Frontal cortex (tissue), 4 donors: ENCODE results near the gene FAM156A. TPM values are rescaled to one million over a fixed set of nuclear protein-coding genes. Genes with fewer than 3 reads are reported as not detected.
"Not testable (repeated sequence)": the region's sequence is repeated elsewhere in the genome, so short reads cannot be mapped to it uniquely, and the experiment has no call there.

Experiments
- DNase-seq, 2 donors: peaks; one replicate each; pipeline ENCODE4 v3.0.0; 2012; ENCODE audit warnings: low spot score in 2 of 2
- FAIRE-seq: peaks from 2 replicates; lab custom pipeline; 2012; peaks lifted over from hg19 to GRCh38; lab: Jason Lieb, UNC
- total RNA-seq: library from RNA; depleted of rRNA; stranded (reverse); fragments of >200 nt; gene quantifications from one replicate; pipeline ENCODE4 v1.2.3, GENCODE V29; 2014
- donor health status: control.
- donor health status: control.
- donor health status: control.

Gene FAM156A, protein sequence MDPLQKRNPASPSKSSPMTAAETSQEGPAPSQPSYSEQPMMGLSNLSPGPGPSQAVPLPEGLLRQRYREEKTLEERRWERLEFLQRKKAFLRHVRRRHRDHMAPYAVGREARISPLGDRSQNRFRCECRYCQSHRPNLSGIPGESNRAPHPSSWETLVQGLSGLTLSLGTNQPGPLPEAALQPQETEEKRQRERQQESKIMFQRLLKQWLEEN
- total RNA-seq, result 6.5 TPM

GRCh38 chrX:52958113-52958959 is at the start of gene FAM156A:
Gene FAM156A (minus strand): TSS chrX:52958518. CDS start chrX:52948588, 9,930 bp downstream.
- FAIRE-seq, DNase-seq: not testable (repeated sequence)

DNA sequence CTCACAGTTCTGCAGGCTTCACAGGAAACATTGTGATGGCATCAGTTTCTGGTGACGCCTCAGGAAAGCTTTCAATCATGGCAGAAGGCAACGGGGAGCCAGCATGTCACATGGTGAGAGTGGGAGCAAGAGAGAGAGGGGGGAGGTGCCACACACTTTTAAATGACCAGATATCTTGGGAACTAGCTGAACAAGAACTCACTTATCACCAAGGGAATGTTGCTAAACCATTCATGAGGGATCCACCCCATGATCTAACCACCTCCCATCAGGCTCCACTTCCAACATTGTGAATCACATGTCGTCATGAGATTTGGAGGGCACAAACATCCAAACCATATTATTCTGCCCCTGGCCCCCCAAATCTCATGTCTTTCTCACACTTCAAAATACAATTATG is 47.0 kb upstream of the FAM156A start:
- DNase-seq, result no peak
- FAIRE-seq, result no peak

DNA sequence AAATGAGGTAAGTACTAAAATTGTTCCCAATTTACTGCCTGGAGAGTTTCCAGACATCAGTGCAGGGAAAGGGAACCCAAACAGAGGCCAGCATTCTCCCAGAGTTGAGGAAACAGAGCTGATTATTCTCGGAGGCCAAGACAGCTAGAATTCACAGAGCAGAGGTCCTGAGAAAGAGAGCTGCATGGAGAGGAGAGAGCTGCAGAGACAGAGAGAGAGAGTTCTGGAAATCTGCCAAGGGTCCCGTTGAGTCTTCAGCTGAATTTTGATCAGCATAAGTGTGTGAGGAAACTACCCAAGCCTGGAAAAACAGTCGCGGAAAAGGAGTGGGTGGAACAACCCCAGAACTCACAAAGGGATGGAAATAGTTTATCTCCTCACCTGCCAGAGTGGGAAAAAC is 46.5 kb upstream of the FAM156A start:
- FAIRE-seq (no peak), DNase-seq (no peak)

DNA sequence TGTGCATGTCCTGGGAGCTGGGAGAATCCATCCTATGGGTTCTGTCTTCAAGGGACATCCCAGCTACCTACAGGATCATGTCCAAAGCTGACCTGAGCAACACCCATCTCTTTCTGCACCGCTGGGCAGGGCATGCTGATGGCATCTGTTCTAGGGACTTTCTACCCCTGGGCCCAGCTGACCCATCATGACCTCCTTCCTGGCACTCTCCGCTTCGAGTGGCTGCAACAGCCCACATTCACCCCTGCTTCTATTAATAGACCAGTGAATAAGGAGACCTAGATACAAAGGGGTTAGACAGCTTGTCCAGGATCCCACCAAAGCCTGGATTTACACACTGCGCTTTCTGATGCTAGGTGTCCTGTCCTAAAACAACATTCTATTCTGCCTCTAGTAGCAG is 45.7 kb upstream of the FAM156A start:
- no peak for FAIRE-seq
- no peak for DNase-seq

DNA sequence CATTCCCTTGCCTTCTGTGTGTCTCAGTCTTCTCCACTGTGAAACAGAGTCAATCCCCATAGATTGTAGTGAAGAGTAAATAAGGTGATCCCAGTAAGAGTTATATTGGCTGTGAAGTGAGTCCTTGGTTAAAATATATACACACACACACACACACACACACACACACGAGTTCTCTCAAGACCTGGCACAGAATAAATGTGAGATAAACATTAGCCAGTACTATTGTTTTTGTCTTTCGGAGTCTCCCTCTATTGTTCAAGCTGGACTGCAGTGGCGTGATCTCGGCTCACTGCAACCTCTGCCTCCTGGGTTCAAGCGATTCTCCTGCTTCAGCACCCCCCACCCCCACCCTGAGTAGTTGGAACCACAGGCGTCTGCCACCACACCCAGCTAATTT is 44.8 kb upstream of the FAM156A start:
- FAIRE-seq, result no peak
- no peak for DNase-seq

DNA sequence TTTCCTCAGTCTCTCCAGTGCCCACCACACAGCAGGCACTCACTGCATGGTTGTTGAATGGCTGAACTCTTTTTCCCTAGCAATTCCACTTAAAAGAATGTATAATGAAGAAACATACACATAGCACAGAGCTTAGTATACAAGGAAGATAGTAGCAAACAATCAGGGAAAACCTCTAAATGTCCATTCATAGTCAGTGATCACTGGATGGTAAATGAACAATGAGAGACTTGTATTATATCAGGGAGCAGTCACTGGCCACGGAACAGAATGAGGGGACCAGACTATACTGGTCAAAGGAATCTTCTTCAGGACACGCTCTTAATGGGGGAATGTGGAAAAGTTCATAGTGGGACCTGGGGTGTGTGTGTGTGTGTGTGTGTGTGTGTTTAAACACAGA is 43.6 kb upstream of the FAM156A start:
- DNase-seq (no peak), FAIRE-seq (no peak)

DNA sequence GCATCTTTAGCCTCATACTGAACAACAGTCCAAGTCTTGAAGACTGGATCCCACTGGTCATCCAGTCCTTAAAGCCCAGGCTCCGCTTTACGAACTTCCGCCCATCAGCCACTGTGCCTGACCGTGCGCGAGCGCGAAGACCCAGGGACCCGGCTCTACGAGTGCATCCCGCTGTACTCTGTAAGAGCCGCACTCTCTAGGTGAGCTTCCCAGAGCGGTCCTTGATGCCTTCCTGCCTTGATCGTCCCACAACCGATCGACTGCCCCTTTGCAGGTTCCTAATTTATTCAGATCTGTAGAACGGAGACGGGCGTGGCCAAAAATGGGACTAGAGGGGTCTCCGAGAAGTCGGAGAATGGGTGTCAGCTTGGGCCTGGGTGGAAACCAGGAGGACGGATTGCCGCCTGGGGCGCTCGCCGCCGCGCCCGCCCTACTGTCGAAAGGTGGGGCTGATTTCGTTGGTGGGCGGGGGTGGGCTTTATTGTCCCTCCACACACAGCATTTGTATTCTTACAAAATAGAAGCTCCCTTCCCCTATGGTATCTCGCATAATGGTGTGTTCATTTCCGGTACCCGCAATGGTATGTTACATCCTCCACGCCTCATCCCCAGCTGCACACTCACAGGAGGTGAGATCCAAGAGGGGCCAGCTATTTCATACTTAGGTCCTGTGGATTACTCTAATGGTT is 42.3 kb upstream of the FAM156A start:
- no peak for DNase-seq
- no peak for FAIRE-seq

DNA sequence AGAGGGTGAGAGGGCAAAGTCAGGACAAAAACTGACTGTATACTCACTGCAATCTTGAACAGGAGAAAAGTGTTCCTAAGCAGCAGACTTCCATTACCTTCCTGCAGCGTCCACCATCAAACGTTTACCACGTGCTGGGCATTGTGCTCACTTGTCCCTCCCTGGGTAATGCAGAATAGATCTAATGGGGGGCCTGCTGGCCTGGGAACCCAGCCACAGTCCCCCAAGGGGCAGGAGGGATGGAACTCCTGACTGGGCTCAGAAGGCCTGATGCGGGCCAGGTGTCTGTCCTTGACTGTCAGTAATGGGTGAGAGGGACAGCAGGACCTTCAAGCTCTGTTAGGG is 37.6 kb upstream of the FAM156A start:
- no peak for FAIRE-seq
- no peak for DNase-seq

DNA sequence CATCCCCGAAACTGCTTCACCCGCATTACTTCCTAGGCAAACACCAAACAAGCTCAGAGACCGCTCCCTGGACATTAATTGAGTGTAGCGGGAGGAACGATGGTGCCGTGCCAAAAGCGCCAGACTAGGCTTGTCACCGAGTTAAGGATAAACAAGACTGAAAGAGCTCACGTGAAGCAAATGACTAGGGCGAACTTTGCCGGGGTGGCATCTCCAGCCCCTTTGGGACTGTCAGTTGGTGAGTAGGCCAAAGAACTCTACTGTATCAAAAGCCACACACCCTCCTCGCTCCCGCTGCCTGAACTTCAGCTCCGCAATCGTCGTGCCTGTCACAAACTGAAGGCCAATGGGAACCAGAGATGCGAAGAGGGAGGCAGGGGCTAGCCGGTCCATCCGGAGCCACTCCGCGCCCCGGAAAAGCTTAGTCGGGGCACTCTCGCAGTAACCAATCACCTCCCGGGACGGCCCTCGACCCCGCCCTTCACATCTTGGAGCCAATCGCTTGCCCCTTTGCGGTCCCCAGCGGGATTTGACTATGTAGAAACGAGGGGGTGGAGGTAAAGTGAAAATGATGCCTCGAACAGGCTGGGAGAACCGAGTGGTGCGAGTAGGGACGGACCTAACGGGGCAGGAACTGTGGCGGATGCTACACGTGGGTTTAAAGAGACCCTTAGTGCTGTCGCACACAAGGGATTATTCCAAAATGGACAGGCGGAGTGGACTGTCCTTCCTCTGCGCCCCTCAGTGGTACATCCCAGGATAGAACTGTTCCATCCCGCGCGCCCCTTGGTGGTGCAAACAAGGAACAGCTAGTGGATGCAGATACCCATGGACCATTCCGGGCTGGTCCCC is 37.0 kb upstream of the FAM156A start:
- FAIRE-seq (no peak), DNase-seq (peak; percentile 70 to 80)

GRCh38 chrX:52990848-52991247 is 32.5 kb upstream of the FAM156A start:
- FAIRE-seq, result no peak
- no peak for DNase-seq

DNA sequence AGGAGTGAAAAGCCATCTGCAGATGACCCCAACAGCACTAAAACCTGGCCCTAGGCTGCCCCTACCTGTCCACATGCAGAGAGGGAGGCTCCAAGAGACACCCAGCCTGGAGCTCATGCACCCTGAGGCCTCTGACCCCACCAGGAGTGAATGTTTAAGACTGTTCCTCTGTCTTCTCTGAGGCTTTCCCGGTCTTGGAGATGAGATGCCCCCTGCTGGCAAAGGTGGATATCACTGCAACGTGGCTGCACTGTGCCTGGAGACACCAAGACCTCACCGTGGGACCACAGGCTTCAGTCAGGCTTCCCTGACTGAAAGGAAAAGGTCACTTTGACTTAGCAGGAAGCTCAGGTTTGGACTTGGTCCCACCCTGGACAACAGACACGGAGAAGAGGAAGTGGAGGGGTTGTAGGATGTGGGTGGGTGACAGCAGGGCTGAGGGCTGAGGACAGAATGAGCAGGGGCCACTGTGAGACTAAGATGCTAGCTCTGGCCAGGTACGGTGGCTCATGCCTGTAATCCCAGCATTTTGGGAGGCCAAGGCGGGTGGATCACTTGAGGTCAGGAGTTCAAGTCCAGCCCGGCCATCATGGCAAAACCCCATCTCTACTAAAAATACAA is 31.8 kb upstream of the FAM156A start:
- not testable (repeated sequence) for DNase-seq, FAIRE-seq

GRCh38 chrX:52988985-52989917 is 30.9 kb upstream of the FAM156A start:
- FAIRE-seq (no peak), DNase-seq (no peak)

DNA sequence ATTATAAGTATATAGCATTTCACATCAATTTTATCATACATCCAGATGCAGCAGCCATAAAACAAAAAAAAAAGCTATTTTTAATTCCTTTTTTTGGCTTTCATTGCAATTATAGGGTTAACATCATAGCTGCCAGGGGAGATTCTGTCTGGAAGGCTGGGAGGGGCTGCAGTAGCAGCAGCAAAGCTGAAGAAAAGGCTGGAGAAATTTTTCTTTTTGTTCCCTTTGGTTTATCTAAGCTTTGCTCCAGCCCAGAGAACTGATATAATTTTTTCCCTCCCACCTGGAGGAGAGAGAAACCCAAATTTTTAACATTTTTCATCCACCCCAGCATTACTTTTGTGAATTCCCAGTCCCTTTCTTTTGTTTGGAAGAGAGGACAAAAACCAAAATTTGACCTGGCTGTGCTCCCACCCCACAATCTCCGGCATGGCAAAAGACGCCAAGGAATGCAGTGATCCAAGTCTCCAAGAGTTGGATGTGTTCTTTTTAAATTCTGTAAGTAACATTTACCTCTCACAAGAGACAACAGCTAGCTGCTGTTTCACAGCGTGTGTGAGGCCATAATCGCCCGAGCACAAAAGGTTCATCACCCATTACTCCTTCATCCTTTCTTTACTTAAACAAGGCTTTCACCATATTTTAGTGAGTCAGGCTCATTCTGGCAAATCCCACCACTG is 25.1 kb upstream of the FAM156A start:
- FAIRE-seq, result no peak
- no peak for DNase-seq

DNA sequence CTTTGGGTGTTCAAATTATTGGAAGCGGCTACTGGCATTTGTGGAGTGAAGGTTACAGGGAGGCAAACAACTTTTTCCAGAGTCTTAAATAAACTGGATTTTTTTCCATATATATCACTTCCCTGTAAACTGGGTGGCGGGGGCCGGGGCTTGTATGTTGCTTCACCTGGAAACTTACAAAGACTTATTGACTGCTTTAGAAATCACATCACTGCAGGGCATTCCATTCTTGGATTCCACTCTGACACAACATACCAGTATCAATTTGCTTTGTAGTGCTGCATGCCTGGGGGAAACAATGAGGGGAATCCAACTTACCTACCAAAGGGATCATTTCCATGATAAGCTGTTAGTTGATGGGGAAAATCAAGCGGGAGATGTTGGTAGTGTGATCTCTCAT is 21.7 kb upstream of the FAM156A start:
- FAIRE-seq (no peak), DNase-seq (no peak)

GRCh38 chrX:52979568-52979967 is 21.2 kb upstream of the FAM156A start:
- FAIRE-seq, result no peak

DNA sequence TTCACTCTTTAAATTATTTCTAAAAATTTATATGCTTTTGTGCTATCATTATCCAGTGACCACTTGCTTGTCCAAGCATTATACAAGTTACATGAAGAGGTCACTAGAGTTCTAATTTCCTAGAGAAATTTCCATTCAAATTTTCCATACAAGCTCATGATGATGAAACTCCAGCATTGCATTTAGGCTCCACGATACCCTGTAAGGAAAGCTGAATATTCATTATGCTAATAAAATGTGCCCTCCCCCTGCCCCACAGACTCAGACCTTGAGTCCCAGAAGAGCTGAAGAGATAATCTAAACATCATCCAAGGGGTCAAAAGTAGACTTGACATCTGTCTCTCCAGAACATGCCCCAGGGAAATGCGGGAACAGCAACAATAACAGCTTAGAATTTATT is 19.6 kb upstream of the FAM156A start:
- FAIRE-seq, result no peak

More at GRCh38 chrX:52979568-52979967, 21.2 kb upstream of the FAM156A start:
- no peak for DNase-seq

GRCh38 chrX:52975576-52975975 is 17.3 kb upstream of the FAM156A start:
- DNase-seq, FAIRE-seq: not testable (repeated sequence)

More for the DNA sequence above, 19.6 kb upstream of the FAM156A start:
- no peak for DNase-seq
